Neuronal stem cell (in vitro differentiated cells): Measurements from ENCODE around the gene MARCHF4. TPM values are rescaled to one million over a fixed set of nuclear protein-coding genes. Genes with fewer than 3 reads are reported as not detected.

ENCODE experiments used
- DNase-seq: peaks from one replicate; pipeline ENCODE4 v3.0.0-alpha.2; 2013; ENCODE audit warnings: low spot score
- H2AFZ ChIP-seq: one replicate; pipeline ENCODE4 v1.6.1; 2013; ENCODE audit warnings: mild to moderate bottlenecking, low read length, inconsistent platforms
- H2AK5ac ChIP-seq: 2 replicates; pipeline ENCODE4 v1.6.1; 2013; ENCODE audit warnings: low read depth, mild to moderate bottlenecking, inconsistent platforms, low read length, moderate library complexity, mixed read lengths
- H2BK120ac ChIP-seq: 2 replicates; pipeline ENCODE4 v1.6.1; 2013; ENCODE audit warnings: low read depth, mild to moderate bottlenecking, inconsistent platforms, low read length, moderate library complexity, mixed read lengths
- H2BK12ac ChIP-seq: one replicate; pipeline ENCODE4 v1.6.1; 2013; ENCODE audit warnings: low read length, inconsistent platforms
- H2BK15ac ChIP-seq: 2 replicates; pipeline ENCODE4 v1.6.1; 2013; ENCODE audit warnings: mild to moderate bottlenecking, low read length, inconsistent platforms, mixed read lengths
- H2BK5ac ChIP-seq: one replicate; pipeline ENCODE4 v1.6.1; 2013; ENCODE audit warnings: inconsistent platforms, mild to moderate bottlenecking, low read length, moderate library complexity
- H3K14ac ChIP-seq: one replicate; pipeline ENCODE4 v1.6.1; 2013; ENCODE audit warnings: low read length, inconsistent platforms
- H3K18ac ChIP-seq: 2 replicates; pipeline ENCODE4 v1.6.1; 2013; ENCODE audit warnings: low read length, inconsistent platforms
- H3K23ac ChIP-seq: 2 replicates; pipeline ENCODE4 v1.6.1; 2013; ENCODE audit warnings: low read depth, mild to moderate bottlenecking, mixed read lengths, low read length, inconsistent platforms; ENCODE audit not compliant: poor library complexity
- H3K27ac ChIP-seq: replicated peaks from 3 replicates; pipeline ENCODE4 v1.5.1; 2013; ENCODE audit warnings: low read length, inconsistent platforms
- H3K27me3 ChIP-seq, 3 experiments: 2 replicates each; pipeline ENCODE4 v1.6.1; 2013; ENCODE audit warnings: low read length in 3 of 3, mild to moderate bottlenecking in 2 of 3, inconsistent platforms in 1 of 3, low read depth in 1 of 3, mixed read lengths in 1 of 3, moderate library complexity in 1 of 3; ENCODE audit not compliant: control insufficient read depth in 3 of 3, insufficient read depth in 3 of 3
- H3K36me3 ChIP-seq, 2 donors: replicated peaks in 1 of 2; 2 replicates each; pipeline ENCODE4 v1.6.1; 2013; ENCODE audit warnings: low read length in 2 of 2; ENCODE audit not compliant: control insufficient read depth in 2 of 2, insufficient read depth in 2 of 2
- H3K4ac ChIP-seq: 2 replicates; pipeline ENCODE4 v1.6.1; 2013; ENCODE audit warnings: inconsistent platforms, mild to moderate bottlenecking, low read length, moderate library complexity
- H3K4me1 ChIP-seq, 2 donors: 1 replicate in 1 of 2; 2 replicates in 1 of 2; pipeline ENCODE4 v1.6.1; 2013; ENCODE audit warnings: low read length in 2 of 2, low read depth in 1 of 2; ENCODE audit not compliant: control insufficient read depth in 2 of 2, insufficient read depth in 1 of 2
- H3K4me2 ChIP-seq: one replicate; pipeline ENCODE4 v1.6.1; 2013; ENCODE audit warnings: mild to moderate bottlenecking, low read length, inconsistent platforms; ENCODE audit not compliant: insufficient read depth, poor library complexity, severe bottlenecking
- H3K4me3 ChIP-seq, 2 donors: 2 replicates each; pipeline ENCODE4 v1.5.1; 2013; ENCODE audit warnings: low read length in 2 of 2, mild to moderate bottlenecking in 2 of 2, inconsistent platforms in 1 of 2, moderate library complexity in 1 of 2
- H3K79me1 ChIP-seq: one replicate; pipeline ENCODE4 v1.6.1; 2013; ENCODE audit warnings: low read depth, mild to moderate bottlenecking, inconsistent platforms, low read length, moderate library complexity
- H3K9ac ChIP-seq: one replicate; pipeline ENCODE4 v1.6.1; 2013; ENCODE audit warnings: mild to moderate bottlenecking, low read depth, low read length, inconsistent platforms; ENCODE audit not compliant: poor library complexity
- H3K9me3 ChIP-seq, 2 donors: replicated peaks in 1 of 2; 2 replicates each; pipeline versions ENCODE3 to v1.6.1; 2013; ENCODE audit warnings: low read length in 2 of 2, mild to moderate bottlenecking in 2 of 2, inconsistent platforms in 1 of 2, low read depth in 1 of 2, mixed read lengths in 1 of 2, moderate library complexity in 1 of 2; ENCODE audit not compliant: control insufficient read depth in 2 of 2, insufficient read depth in 1 of 2
- H4K8ac ChIP-seq: one replicate; pipeline ENCODE4 v1.6.1; 2013; ENCODE audit warnings: low read depth, mild to moderate bottlenecking, inconsistent platforms, low read length, moderate library complexity
- H4K91ac ChIP-seq: one replicate; pipeline ENCODE4 v1.6.1; 2013; ENCODE audit warnings: low read length, low read depth, mild to moderate bottlenecking, inconsistent platforms; ENCODE audit not compliant: poor library complexity
- WGBS, 2 donors: extraction: QIAGEN DNeasy Blood & Tissue Kit; methylation state at CpG; one replicate each; pipeline ENCODE4 v1.1.7; 2013; ENCODE audit warnings: missing lambda C conversion rate in 2 of 2, mixed read lengths in 1 of 2; ENCODE audit not compliant: insufficient read length in 2 of 2, insufficient replicate concordance in 1 of 2; ENCODE audit errors: extremely low coverage in 2 of 2; 5-methylcytosine and 5-hydroxymethylcytosine counted together
- small RNA-seq: library from polyadenylated mRNA; stranded (forward); fragments of <200 nt; extraction: miRNeasy Mini kit (QIAGEN cat#:217004); gene quantifications from one replicate; pipeline ENCODE3, GENCODE V24; 2013; ENCODE audit not compliant: insufficient read depth

Gene MARCHF4

DNA sequence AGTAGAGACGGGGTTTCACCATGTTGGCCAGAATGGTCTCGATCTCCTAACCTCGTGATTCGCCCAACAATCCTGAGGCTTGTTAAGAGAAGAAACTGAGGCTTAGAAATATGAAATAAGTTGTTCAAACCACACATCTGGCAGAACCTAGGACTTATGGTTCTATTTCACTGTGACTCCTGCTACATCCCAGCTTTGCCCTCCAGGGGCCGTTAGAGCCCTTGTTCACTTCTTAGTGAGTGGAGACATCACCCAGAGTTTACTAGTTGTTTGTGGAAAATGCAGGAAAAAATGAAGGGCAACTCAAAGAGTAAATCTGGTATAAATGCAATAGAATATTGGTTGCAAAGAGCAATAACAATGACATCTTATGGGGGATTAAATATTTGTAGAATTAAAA lies 43.9 kb downstream of the MARCHF4 start:
- Histone ChIP-seq H3K14ac (no peak overlapping the region), H3K4me3 (no peak overlapping the region), H2AK5ac (no peak overlapping the region), H4K8ac (no peak overlapping the region), H3K9ac (no peak overlapping the region), H2BK15ac (no peak overlapping the region), H3K36me3 (no peaks in the 10 kb centered on the region), H2BK5ac (no peak overlapping the region), H3K4me2 (no peak overlapping the region), H3K4ac (no peak overlapping the region), H3K27me3 (no peaks in the 10 kb centered on the region), H2BK12ac (no peak overlapping the region), H4K91ac (no peak overlapping the region), H3K9me3 (no peaks in the 10 kb centered on the region), H2AFZ (no peak overlapping the region), H2BK120ac (no peak overlapping the region), H3K27ac (no peak overlapping the region), H3K4me1 (no peaks in the 10 kb centered on the region), H3K18ac (no peak overlapping the region), H3K79me1 (no peaks in the 10 kb centered on the region), H3K23ac (no peak overlapping the region)
- no peak for DNase-seq
- no CpG with 5 or more reads among the region's 5 CpGs for WGBS, 2 donors

GRCh38 chr2:216327447-216327935 lies 44.8 kb downstream of the MARCHF4 start:
- H3K4ac ChIP-seq = no peak overlapping the region
- no peak overlapping the region for H3K23ac ChIP-seq
- no peak overlapping the region for H2BK120ac ChIP-seq
- no peak for DNase-seq
- no peak overlapping the region for H2BK15ac ChIP-seq
- H3K4me3 ChIP-seq = no peak overlapping the region
- no peak overlapping the region for H3K27ac ChIP-seq
- H3K4me2 ChIP-seq = no peak overlapping the region
- no peak overlapping the region for H3K9ac ChIP-seq
- no peak overlapping the region for H2AK5ac ChIP-seq
- no peak overlapping the region for H2BK5ac ChIP-seq
- no peaks in the 10 kb centered on the region for H3K4me1 ChIP-seq
- no peaks in the 10 kb centered on the region for H3K9me3 ChIP-seq
- no peak overlapping the region for H4K8ac ChIP-seq
- no peak overlapping the region for H2BK12ac ChIP-seq
- H3K14ac ChIP-seq = no peak overlapping the region
- H3K36me3 ChIP-seq = no peaks in the 10 kb centered on the region
- no peak overlapping the region for H4K91ac ChIP-seq
- no peaks in the 10 kb centered on the region for H3K79me1 ChIP-seq
- H3K27me3 ChIP-seq = no peaks in the 10 kb centered on the region
- H3K18ac ChIP-seq = no peak overlapping the region
- no CpG with 5 or more reads among the region's 1 CpG for WGBS, 2 donors
- H2AFZ ChIP-seq = no peak overlapping the region

Small RNA genes lying within 50 kb of the gene (small RNA-seq; reads per million reads assigned to genes)
- gene RF00019 = not detected
